HG03159 (cell line): ENCODE measurements around the gene THAP7.
A peak's percentile ranks its signal among the peaks of the same experiment; 100 is the strongest.
"Not testable (repeated sequence)": the region's sequence is repeated elsewhere in the genome, so short reads cannot be mapped to it uniquely, and the experiment has no call there.

ENCODE experiments used
- ATAC-seq: cut with Tn5 transposase; IDR thresholded peaks from one replicate; pipeline ENCODE4 v1.9.1; 2021; ENCODE audit warnings: mild to moderate bottlenecking, moderate library complexity; ENCODE audit not compliant: unreplicated experiment

Gene THAP7, protein sequence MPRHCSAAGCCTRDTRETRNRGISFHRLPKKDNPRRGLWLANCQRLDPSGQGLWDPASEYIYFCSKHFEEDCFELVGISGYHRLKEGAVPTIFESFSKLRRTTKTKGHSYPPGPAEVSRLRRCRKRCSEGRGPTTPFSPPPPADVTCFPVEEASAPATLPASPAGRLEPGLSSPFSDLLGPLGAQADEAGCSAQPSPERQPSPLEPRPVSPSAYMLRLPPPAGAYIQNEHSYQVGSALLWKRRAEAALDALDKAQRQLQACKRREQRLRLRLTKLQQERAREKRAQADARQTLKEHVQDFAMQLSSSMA

DNA sequence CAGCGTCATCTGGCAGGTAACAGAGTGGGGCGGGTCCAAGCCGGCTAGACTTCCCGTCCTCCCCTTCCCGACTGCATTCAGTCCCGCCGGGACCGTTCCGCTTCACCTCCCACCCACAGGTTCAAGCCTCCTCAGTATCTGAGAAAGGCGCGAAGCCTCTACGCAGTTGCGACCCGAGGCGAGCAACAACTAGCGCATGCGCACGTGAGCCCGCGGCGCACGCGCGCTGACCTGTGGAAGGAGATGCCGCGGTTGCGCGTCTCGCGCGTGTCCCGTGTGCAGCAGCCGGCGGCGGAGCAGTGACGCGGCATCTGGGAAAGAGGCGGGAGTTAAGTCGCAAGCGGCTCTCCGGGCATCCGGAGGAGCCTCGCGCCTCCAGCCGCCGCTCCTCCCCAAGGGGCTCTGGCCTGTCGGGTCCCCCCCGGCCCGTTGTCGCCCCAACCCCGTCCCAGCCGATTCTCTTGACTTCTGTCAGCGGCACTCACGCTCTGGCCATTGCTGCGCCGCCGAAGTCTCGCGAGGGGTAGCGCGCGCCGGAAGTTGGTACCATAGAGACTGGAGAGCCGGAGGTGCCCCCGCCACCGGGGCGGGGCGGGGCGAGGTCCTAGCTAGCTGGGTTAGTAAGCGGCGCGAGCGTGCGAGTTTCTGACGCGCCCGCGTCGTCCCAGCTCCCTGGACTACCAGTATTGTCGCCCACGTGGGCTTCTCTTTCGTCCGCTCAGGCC, at the start of gene THAP7:
THAP7 (minus strand) TSS at position 518 of the 725 bp plus-strand sequence; CDS start at position 311, 207 bp downstream.
- ATAC-seq = peak; percentile 81

DNA sequence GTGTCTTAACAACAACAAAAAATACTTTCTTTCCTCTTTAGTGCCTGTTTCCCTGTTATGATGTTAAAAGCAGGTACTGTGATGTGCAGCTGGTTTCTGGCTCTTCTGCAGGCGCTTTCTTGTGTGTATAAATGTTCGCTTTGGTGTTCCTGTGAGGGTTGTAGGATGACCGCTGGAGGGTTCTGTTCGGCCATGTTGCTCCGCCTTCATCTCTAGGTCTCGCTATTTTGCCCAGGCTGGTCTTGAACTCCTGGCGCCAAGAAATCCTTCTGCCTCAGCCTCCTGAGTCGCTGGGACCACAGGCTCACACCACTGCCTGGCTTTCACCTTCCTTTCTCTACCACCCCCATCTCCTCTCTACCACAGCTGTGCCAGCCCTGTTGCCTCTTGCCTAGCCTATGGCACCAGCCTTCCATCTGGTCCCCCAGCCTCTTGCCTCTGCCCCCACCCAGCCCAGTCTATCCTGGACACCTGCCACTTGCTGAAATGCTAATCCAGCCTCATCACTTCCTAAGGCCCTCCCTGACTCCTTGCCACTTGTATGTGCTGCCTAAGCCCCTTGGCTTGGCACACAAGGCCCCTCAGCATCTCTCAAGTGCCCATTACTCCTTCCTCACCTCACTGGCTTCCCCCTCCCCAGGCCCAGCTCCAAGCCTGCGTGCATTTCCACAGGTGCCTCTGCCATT, 49.4 kb upstream of the THAP7 start:
- no peak for ATAC-seq

DNA sequence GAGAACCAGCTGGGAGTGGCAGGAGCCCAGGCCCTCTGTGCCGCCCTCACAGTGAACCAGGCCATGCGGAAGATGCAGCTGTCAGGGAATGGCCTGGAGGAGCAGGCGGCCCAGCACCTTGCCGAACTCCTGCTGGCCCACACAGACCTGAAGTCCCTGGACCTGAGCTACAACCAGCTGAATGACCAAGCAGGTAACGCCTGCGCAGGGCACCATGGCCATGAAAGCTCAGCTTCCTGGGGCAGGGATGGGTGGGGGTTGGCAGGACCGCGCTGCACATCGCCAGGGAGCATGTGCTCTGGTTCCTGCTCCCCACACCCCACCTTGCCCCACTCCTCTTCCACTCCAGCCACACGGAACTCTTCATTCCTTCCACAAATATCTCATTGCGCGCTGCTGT, 47.0 kb upstream of the THAP7 start:
- not testable (repeated sequence) for ATAC-seq

DNA sequence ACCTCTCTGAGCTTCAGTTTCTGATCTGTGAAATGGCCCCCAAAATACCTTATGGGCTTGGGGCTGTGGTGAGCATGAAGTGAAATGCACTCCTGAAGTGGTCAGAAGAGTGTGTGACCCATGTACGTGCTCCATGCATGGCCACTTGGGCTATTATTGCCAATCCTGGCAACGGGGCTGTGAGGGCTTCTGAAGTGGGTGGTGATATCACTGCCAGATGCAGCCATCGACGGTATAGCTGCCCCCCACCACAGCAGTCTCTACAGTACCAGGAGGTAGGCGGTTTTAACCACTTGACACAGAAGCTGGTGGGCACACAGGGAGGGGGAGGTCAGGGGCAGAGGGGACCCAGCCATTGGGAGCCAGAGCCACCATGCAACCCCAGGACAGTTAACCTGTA, 46.5 kb upstream of the THAP7 start:
- not testable (repeated sequence) for ATAC-seq

DNA sequence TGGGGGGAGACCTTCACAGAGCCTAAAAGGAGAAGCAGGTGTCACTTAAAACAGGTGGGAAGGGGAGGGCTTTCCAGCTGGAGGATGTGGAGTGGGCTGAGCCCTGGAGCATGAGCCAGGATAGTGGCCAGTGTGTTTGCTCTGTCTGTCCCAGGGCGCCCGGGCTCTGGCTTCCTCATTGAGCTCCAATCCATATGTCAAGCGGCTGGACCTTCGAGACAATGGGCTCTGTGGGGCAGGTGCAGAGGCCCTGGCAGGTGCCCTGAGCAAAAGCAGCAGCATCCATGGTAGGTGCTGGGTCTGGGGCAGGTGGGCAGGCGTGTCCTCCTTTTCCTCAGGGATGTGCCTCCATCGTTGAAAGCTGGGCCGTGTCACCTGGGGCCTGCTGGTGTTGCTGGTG, 45.8 kb upstream of the THAP7 start:
- no peak for ATAC-seq

DNA sequence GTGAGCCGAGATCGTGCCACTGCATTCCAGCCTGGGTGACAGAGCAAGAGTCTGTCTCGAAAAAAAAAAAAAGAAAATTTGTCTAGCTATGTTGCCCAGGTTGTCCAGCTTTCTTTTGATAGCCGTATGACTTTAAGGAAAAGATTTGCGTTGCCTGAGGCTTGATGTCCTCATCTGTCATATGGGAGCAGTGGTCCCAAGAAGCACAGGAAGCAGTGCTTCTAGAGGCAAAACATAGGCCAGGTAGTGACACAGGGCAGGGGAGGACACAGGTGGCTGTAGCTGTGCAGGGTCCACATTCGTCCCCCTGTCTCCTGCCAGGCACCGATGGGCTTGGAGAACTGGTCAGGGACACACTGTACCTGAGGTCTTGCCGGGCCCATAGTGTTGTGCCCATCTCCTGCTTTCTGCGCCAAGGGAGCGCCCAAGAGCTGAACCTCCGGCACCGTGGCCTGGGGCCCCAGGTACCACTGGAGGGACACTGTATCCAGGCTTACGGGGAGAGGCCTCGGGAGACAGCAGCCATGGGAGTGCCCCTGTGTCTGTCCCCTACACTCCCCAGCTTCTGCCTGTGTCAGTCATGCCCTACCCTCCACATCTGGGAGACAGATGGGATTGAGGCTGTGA, 45.2 kb upstream of the THAP7 start:
- no peak for ATAC-seq

DNA sequence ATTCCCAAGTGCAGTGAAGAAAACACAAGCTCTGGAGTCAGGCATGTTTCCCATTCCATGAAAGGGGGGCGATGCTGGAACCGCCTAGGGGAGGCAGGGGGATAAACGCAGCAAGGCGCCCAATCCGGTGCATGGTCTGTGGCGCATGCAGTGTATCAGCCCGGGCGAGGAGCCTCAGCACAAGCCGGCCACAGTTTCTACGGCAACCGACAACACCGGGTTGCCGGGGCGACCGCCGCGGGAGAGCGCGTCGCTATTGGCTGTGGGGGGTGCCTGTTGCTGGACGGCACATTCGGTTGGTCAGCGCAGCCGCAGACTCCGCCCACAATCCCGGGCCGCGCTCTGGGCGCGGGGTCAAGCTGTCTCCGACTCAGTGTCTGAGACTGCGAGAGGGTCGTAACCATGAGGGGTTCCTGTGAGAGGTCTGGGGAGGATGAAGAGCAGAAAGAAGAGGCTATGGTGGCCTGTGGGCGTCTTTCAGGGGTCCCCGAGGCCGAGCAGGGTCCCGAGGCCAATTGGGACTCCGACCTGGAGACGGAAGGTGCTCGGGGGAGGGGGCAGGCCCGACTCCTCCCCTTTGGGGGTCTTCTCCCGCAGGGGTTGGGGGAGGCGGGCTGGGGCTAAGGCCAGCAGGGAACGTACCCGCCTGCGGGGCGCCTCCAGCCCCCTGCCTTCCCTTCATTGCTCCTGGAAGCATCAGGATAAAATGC, 43.8 kb upstream of the THAP7 start, which contains the start of gene LRRC74B:
LRRC74B (plus strand) TSS at position 362 of the 710 bp plus-strand sequence; CDS start at position 403, 41 bp downstream.
- peak; percentile 90 for ATAC-seq

DNA sequence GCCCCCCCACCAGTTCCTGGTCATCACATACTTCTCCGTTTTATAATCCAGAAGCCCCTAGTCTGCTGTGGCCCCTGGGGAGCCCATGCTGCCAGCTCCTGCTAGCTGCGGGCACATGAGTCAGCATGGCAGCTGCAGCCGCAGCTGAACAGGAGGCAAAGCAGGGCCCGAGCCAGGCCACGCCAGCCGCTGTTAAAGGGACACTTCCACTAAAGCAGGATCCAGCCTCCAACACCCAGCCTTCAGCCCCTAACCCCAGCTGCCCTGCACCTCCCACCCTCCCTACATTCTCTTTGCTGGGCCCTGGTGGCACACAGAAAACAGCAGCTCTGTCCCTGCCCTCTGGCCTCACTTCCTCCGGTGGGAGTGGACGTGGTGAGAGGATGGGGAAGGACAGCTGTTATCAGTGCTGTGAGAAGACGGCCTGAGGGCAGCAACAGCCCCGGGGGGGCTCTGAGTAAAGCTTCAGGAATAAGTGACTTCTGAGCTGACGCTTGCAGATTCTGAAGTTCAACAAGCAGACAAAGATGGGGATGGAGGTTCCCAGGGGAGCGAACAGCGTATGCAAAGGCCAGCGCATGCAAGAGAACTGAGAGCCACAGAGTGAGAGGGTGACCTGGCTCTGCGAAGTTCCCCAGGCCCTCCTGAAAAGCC, 43.1 kb upstream of the THAP7 start:
- ATAC-seq = peak; percentile 13

DNA sequence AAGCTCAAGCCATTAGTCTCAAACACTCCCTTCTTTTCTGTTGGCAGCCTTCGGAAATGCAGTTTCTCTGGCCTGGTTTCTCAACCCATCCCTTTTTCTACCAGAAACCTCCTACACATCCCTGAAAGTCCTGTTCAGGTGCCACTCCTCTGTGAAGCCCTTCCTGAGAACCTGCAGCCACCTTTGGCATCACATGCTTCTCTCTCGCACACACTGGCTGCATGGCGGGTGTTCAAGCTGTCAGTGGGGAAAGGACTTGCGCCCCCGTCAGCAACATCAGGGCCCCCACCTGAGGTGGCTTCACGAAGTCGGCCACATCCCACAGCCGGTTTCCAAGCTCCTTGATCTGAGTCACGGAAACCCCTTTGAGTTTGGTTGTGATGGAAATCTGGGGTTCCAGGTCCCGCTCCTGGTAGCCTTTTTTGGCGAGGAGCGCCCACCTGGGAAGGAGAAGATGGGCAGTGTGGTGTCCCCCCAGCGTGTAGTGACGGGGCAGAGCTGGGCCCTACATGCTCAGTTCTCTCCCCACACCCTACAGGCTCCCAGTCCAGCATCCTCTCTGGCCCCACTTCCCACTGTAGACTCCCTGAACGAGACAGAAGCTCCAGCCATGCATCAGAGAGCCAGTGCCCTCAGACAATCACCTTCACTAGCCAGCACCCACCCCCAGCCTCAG, 42.1 kb upstream of the THAP7 start:
- no peak for ATAC-seq

DNA sequence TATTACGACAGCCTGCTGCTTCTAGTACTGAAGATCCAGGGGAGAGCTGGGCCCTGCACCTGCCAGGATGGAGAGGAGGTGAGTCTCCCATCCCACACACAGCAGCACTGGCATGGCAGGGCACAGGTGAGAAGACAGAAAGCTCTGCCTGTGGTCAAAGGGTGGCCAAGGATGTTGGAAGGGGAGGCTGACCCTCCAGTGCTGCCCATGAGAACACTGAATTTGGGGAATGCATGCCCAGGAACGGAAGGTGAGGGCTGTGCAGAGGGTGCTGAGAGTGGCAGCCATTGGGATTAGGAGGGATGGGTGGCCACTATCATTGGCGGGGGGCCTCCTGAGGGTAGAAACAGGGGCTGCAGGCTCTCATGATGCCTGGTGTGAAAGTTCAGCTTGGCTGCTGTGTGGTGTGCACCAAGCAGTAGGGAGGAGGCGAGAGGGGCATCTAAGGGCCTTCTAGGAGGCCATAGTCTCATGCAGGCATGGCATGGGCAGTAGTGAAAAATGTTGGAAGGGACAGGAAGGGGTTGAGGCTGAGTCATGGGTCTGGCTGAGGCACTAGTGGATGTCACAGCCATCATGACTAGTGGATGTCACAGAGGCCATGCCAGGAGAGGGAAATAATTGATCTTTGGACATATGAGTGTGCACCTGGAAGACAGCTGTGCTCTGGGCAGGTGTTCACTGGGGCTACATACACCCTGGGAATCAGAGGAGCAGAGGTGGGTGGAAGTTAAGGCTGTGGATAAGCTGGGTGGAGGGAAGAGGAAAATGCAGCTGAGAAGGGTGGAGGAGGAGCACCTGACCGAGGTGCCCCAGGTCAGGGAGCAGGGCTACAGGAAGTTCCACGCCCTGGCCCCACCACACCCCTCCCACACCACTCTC, 41.3 kb upstream of the THAP7 start:
- ATAC-seq = no peak

DNA sequence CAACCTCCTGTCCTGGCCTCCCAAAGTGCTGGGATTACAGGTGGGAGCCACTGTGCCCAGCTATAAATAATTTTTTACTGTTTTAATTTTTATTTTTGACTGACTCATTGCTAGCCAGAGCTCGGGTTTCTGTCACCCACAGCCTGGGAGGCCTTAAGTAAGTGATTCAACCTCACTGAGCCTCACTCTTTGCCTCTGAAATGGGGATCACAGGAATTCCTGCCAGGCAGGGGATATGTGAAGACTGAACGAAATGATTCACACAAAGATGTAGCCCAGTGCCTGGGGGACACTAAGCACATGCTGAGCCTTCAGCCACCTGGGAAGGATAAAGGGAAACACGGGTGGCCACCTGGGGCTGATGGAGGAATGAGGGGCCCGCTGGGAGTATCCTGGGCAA, 40.0 kb upstream of the THAP7 start:
- ATAC-seq = no peak

DNA sequence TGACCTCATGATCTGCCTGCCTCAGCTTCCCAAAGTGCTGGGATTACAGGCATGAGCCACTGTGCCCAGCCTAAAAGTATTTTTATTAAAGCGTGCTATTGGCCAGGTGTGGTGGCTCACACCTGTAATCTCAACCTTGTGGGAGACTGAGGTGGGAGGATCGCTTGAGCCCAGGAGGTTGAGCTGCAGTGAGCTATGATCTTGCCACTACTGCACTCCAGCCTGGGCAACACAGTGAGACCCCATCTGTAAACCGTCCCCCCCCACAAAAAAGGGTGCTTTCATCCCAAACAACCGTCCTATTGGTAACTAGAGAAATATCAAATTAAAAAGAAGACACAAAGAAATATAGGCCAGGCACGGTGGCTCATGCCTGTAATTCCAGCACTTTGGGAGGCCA, 37.2 kb upstream of the THAP7 start:
- not testable (repeated sequence) for ATAC-seq

DNA sequence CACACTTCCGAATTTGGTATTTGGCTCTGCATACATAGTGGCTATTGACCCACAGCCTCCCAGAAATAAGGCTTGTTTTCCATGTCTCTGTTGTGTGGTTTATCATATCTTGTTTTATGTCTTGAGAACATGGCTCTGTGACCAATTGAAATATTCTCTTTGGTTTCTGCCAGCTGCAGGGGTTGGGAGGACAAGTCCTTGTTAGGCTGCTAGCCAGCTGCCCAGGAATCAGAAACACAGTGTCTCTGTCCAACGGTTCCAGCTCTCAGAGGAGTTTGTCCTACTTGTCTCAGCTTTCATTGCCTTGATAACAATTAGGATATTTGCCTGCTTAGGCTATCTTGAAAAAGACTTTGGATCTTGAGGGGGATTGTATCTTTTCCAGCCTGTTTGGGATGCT, 36.5 kb upstream of the THAP7 start:
- no peak for ATAC-seq

DNA sequence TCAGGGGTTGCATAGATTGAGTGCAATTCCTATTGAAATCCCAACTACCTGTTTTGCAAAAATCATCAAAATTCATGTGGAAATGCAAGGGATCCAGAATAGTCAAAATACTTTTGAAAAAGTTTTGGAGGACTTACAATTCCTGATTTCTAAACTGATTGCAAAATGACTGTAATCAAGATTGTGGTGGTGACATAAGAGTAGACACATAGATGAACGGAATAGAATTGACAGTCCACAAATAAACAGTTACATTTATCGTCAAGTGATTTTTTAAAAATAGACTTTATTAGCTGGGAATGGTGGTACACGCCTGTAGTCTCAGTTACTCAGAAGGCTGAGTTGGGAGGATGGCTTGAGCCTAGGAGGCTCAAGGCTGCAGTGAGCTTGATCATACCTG, 33.1 kb upstream of the THAP7 start:
- ATAC-seq = no peak

DNA sequence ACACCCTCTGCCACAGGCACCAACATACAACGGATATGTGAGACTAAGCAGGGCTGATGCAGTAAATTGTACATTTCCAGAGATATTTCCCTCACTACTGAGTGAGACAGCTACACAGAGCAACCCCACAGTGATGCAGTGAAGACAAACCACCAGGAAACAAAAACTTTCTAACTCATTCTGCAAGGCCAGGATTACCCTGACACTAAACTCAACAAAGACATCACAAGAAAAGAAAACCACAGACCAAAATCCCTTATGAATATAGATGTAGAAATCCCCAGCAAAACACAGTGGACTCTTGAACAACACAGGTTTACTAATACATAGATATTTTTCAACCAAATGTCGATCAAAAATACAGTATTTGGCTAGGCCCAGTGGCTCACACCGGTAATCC, 32.0 kb upstream of the THAP7 start:
- ATAC-seq = no peak

DNA sequence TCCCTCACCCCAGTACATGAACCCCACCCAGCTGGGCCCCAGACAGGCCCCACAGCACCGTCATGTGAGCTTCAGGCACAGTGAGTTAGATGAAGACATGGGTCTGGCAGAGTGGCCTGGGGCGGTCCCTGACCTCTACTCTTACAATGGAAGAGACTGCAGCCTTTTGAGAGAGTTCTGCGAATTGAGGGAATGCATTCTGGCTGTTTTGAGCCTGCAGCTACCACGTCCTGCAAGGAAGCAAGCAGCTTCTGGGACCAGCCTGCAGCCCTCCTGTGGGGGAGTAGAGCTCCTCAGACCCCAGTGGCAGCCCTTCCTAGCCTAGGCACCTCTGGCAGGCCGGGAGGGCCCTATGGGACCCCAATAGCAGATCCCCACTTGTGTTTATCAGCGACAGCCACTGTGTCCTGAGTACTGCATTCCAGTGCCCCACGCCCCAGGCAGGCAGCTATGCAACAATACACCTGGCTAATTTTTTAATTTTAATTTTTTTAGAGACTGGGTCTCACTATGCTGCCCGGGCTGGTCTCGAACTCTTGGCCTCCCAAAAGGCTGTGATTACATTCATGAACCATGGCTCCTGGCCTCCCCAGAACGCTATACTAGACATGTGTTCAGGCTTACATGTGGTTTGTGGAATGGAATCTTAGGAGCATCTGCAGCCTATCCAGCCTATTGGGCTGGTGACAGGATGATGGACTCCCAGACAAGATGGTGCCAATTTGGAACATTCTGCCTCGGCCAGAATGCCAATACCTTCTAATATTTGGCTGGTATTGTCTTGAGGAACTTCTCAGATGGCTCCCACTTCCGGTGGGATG, 31.2 kb upstream of the THAP7 start:
- no peak for ATAC-seq

DNA sequence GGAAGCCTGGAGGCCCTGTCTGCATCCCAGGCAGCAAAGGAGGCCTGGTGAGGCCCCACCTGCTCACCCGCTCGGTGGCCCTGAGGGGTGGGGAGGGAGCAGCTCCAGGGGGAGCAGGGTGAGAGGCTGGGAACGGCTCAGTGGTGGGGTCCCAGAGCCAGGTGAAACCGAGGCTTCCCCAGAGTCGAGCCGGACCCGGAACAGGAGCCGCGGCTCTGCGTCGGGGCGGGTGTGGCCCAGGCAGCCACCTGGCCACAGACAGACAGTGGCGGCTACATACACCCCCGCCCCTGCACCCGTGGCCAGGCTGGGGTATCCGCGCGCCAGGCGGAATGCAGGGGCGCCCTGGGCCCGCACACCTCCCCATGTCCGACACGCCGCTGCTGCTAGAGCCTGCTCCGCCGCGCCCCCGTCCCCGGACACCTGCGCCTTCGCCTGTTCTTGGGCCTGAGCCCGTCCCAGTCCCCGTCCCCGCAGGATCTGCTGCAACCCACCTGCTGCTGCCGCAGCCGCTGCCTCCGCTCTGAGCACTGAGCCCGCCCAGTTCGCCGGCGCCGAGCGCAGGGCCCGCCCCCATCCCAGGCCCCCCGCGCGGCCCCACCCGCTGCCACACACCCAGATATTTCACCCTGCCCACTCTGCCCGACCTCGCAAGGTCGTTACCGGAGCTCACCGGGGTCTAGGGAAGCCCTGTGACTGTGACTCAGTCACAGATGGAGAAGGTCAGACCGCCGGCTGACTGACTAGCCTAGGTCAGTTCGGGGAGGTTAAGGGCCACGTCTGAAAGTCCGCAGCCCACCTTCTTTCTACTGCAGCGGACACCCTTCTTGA, 30.3 kb upstream of the THAP7 start, which contains the start of gene SLC7A4:
SLC7A4 (minus strand) TSS at position 525 of the 831 bp plus-strand sequence. CDS start 749 bp downstream, outside the sequence.
- ATAC-seq = no peak
